SU-DHL-6 (cell line): Measurements from ENCODE around the gene ZBTB16.

Experiments used
- H2AFZ ChIP-seq: fragments of 200-600 bp; sonication (generic); 2 replicates; pipeline ENCODE4 v1.6.1; 2014; ENCODE audit warnings: low read depth, mild to moderate bottlenecking, moderate library complexity, mixed read lengths, antibody characterized with exemption, low read length; ENCODE audit not compliant: severe bottlenecking
- H3F3A ChIP-seq: fragments of 200-600 bp; shearing (Covaris generic); 2 replicates; pipeline ENCODE4 v1.6.0; 2016; ENCODE audit warnings: antibody characterized with exemption, mild to moderate bottlenecking; ENCODE audit not compliant: insufficient read depth
- H3K27ac ChIP-seq: fragments of 200-600 bp; sonication (generic); 2 replicates; pipeline ENCODE4 v1.5.1; 2016; ENCODE audit warnings: low read depth, mild to moderate bottlenecking, low read length, moderate library complexity, mixed read lengths
- H3K27me3 ChIP-seq: fragments of 200-600 bp; sonication (generic), shearing (Covaris generic); 2 replicates; pipeline ENCODE4 v1.6.0; 2014; ENCODE audit warnings: mild to moderate bottlenecking, low read length
- H3K36me3 ChIP-seq: fragments of 200-600 bp; sonication (generic); 2 replicates; pipeline ENCODE4 v1.6.1; 2014; ENCODE audit warnings: mild to moderate bottlenecking, low read length, mixed read lengths
- H3K4me2 ChIP-seq: fragments of 300-600, 200-600 bp; shearing (Covaris generic), sonication (generic); 2 replicates; pipeline ENCODE4 v1.6.0; 2014; ENCODE audit warnings: low read length, low read depth, mild to moderate bottlenecking; ENCODE audit not compliant: poor library complexity, severe bottlenecking
- H3K4me3 ChIP-seq: fragments of 200-600 bp; sonication (generic); 2 replicates; pipeline ENCODE4 v1.5.1; 2014; ENCODE audit warnings: antibody characterized with exemption, low read length, mild to moderate bottlenecking, mixed read lengths; ENCODE audit not compliant: insufficient read depth, poor library complexity, severe bottlenecking
- H3K79me2 ChIP-seq: fragments of 200-600 bp; sonication (generic); 2 replicates; pipeline ENCODE4 v1.6.1; 2014; ENCODE audit warnings: mild to moderate bottlenecking, low read length, moderate library complexity; ENCODE audit not compliant: insufficient read depth
- H3K9ac ChIP-seq: fragments of 200-600 bp; sonication (generic); 2 replicates; pipeline ENCODE4 v1.7.0; 2014; ENCODE audit warnings: mild to moderate bottlenecking, low read length
- H3K9me2 ChIP-seq: fragments of 200-600 bp; sonication (generic); replicated peaks from 2 replicates; pipeline ENCODE4 v1.6.1; 2014; ENCODE audit warnings: low read length; ENCODE audit not compliant: insufficient read depth
- H3K9me3 ChIP-seq: fragments of 200-600 bp; sonication (generic); 2 replicates; pipeline ENCODE4 v1.6.1; 2014; ENCODE audit warnings: low read length, mixed read lengths; ENCODE audit not compliant: insufficient read depth
- H4K20me1 ChIP-seq: fragments of 200-600 bp; sonication (generic); 2 replicates; pipeline ENCODE4 v1.6.1; 2014; ENCODE audit warnings: low read depth, mild to moderate bottlenecking, antibody characterized with exemption, low read length, moderate library complexity, mixed read lengths
- CTCF ChIP-seq: fragments of 200-600 bp; sonication (generic); IDR thresholded peaks from one replicate; pipeline ENCODE4 v1.5.1; 2017; ENCODE audit warnings: antibody characterized with exemption, mild to moderate bottlenecking, low read length, moderate library complexity; ENCODE audit not compliant: insufficient read depth, poor library complexity, severe bottlenecking
- EZH2phosphoT487 ChIP-seq: fragments of 200-600 bp; sonication (generic), shearing (Covaris generic); conservative IDR thresholded peaks from 2 replicates; pipeline ENCODE4 v1.6.1; 2018; ENCODE audit warnings: mild to moderate bottlenecking, antibody characterized with exemption, low read length, moderate library complexity, mixed read lengths

The ZBTB16 gene

GRCh38 chr11:114256967-114257286 is 197.4 kb downstream of the ZBTB16 start:
- Histone ChIP-seq H3K9ac (no peak overlapping the region), H3K4me3 (no peak overlapping the region), H3K79me2 (no peaks in the 10 kb centered on the region), H3K27ac (no peak overlapping the region), H3F3A (no peaks in the 10 kb centered on the region), H3K4me2 (no peak overlapping the region), H3K9me2 (no peaks in the 10 kb centered on the region), H3K9me3 (no peaks in the 10 kb centered on the region), H4K20me1 (no peaks in the 10 kb centered on the region), H3K27me3 (no peaks in the 10 kb centered on the region), H3K36me3 (no peaks in the 10 kb centered on the region), H2AFZ (no peak overlapping the region)
- TF ChIP-seq CTCF (no peak), EZH2phosphoT487 (no peak)

- no peak overlapping the region for H3K9ac ChIP-seq
- H3K4me2 ChIP-seq, result no peak overlapping the region
- no peaks in the 10 kb centered on the region for H3K9me3 ChIP-seq
- no peaks in the 10 kb centered on the region for H3K79me2 ChIP-seq
- H2AFZ ChIP-seq, result no peak overlapping the region
- H3K27ac ChIP-seq, result no peak overlapping the region
- no peaks in the 10 kb centered on the region for H3K36me3 ChIP-seq
- H3F3A ChIP-seq, result no peaks in the 10 kb centered on the region
- TF ChIP-seq CTCF (no peak), EZH2phosphoT487 (no peak)
- no peaks in the 10 kb centered on the region for H3K27me3 ChIP-seq
- no peaks in the 10 kb centered on the region for H3K9me2 ChIP-seq
- no peaks in the 10 kb centered on the region for H4K20me1 ChIP-seq
- H3K4me3 ChIP-seq, result no peak overlapping the region
These were observed 198.4 kb downstream of the ZBTB16 start for GRCh38 chr11:114257621-114258558.

- H3K27me3 ChIP-seq, result no peaks in the 10 kb centered on the region
- no peak overlapping the region for H3K9ac ChIP-seq
- H3K27ac ChIP-seq, result no peak overlapping the region
These were observed 199.2 kb downstream of the ZBTB16 start for GRCh38 chr11:114258696-114259095.

More at GRCh38 chr11:114258696-114259095, 199.2 kb downstream of the ZBTB16 start:
- TF ChIP-seq CTCF, result no peak
- TF ChIP-seq EZH2phosphoT487, result no peak
- Histone ChIP-seq H3K4me2 (no peak overlapping the region), H3K36me3 (no peaks in the 10 kb centered on the region), H4K20me1 (no peaks in the 10 kb centered on the region), H3K9me3 (no peaks in the 10 kb centered on the region), H3F3A (no peaks in the 10 kb centered on the region), H3K9me2 (no peaks in the 10 kb centered on the region), H3K79me2 (no peaks in the 10 kb centered on the region), H2AFZ (no peak overlapping the region), H3K4me3 (no peak overlapping the region)
